Body of pancreas (tissue), 4 donors: ENCODE measurements around the gene CD151.

Experiments used
- CTCF ChIP-seq, 7 experiments: fragments of 450-650 bp in 4 of 7; fragments of 200-600 bp in 3 of 7; sonication (generic) in 3 of 7; IDR thresholded peaks; one replicate each; pipeline ENCODE4 v1.5.1; 2016 to 2019; ENCODE audit warnings: antibody characterized with exemption in 7 of 7
- POLR2A ChIP-seq, 3 donors: fragments of 450-650 bp; IDR thresholded peaks; one replicate each; pipeline ENCODE4 v1.6.1; 2016; ENCODE audit warnings: antibody characterized with exemption in 3 of 3, mild to moderate bottlenecking in 2 of 3

DNA sequence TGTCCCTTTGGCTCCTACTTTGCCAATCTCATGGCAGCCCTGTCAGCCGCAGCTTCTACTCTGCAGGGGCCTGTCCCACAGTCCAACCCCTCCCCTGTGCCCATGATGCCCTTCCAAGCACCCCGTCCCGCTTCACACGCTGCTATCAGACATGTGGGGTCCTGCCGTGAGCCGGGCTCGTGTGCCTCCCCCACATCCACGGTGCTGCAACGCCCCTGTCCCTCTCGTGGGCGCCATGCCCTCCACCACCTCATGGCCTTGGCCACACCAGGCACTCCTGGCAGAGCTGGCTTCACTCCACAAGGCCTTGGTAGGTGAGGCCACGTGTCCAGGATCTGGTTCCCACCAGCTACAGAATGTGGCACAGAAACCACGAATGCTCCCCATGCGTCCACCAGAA, 54.8 kb downstream of the CD151 start:
- TF ChIP-seq CTCF (IDR thresholded peaks at IDR 0.05) (no peak), POLR2A (IDR thresholded peaks at IDR 0.05) (no peak)
